Fibroblast of lung (primary cell): ENCODE results near the gene CDH26. TPM values are rescaled to one million over a fixed set of nuclear protein-coding genes. Genes with fewer than 3 reads are reported as not detected.

Experiments used
- DNase-seq, 2 donors: peaks; one replicate each; pipeline versions ENCODE4 v3.0.0 to v3.0.0-alpha.2; 2010; ENCODE audit warnings: low read depth in 2 of 2
- H2AFZ ChIP-seq: 2 replicates; pipeline ENCODE4 v1.5.1; 2012; ENCODE audit warnings: low read length, control low read depth, inconsistent platforms
- H3K27ac ChIP-seq: 2 replicates; pipeline ENCODE4 v1.5.1; 2011; ENCODE audit warnings: low read length, control low read depth; ENCODE audit not compliant: insufficient read depth
- H3K27me3 ChIP-seq: 2 replicates; pipeline ENCODE4 v1.5.1; 2011; ENCODE audit warnings: mild to moderate bottlenecking, low read length; ENCODE audit not compliant: control insufficient read depth, insufficient read depth
- H3K36me3 ChIP-seq: 2 replicates; pipeline ENCODE4 v1.5.1; 2011; ENCODE audit warnings: low read length; ENCODE audit not compliant: control insufficient read depth, insufficient read depth
- H3K4me1 ChIP-seq: 2 replicates; pipeline ENCODE4 v1.5.1; 2011; ENCODE audit warnings: low read length; ENCODE audit not compliant: control insufficient read depth, insufficient read depth; ENCODE audit errors: extremely low read depth
- H3K4me2 ChIP-seq: 2 replicates; pipeline ENCODE4 v1.5.1; 2011; ENCODE audit warnings: low read length, control low read depth; ENCODE audit not compliant: insufficient read depth; ENCODE audit errors: extremely low read depth
- H3K4me3 ChIP-seq, 4 experiments: fragments of 200-600 bp in 1 of 4; sonication (generic) in 1 of 4; replicated peaks in 1 of 4; 2 replicates each; pipeline ENCODE4 v1.5.1; 2011 to 2016; ENCODE audit warnings: low read length in 4 of 4, low read depth in 3 of 4, mild to moderate bottlenecking in 3 of 4, control low read depth in 2 of 4, inconsistent platforms in 1 of 4, mixed read lengths in 1 of 4; ENCODE audit not compliant: insufficient read depth in 1 of 4; ENCODE audit errors: control extremely low read depth in 1 of 4
- H3K79me2 ChIP-seq: 2 replicates; pipeline ENCODE4 v1.5.1; 2012; ENCODE audit warnings: mild to moderate bottlenecking, low read length, inconsistent platforms; ENCODE audit not compliant: control insufficient read depth, insufficient read depth
- H3K9ac ChIP-seq: 2 replicates; pipeline ENCODE4 v1.5.1; 2011; ENCODE audit warnings: mild to moderate bottlenecking, low read length, control low read depth; ENCODE audit not compliant: insufficient read depth
- H3K9me3 ChIP-seq: 2 replicates; pipeline ENCODE4 v1.5.1; 2012; ENCODE audit warnings: low read depth, low read length; ENCODE audit not compliant: control insufficient read depth, insufficient read depth
- H4K20me1 ChIP-seq: 2 replicates; pipeline ENCODE4 v1.5.1; 2011; ENCODE audit warnings: low read length; ENCODE audit not compliant: control insufficient read depth, insufficient read depth; ENCODE audit errors: extremely low read depth
- CTCF ChIP-seq, 2 donors: IDR thresholded peaks in 1 of 2; conservative IDR thresholded peaks in 1 of 2; 1 replicate in 1 of 2; 2 replicates in 1 of 2; pipeline ENCODE4 v1.5.1; 2011 to 2012; ENCODE audit warnings: low read length in 2 of 2, control low read depth in 1 of 2, inconsistent platforms in 1 of 2, low read depth in 1 of 2, mild to moderate bottlenecking in 1 of 2
- EZH2 ChIP-seq: IDR thresholded peaks from 2 replicates; pipeline ENCODE4 v1.5.1; 2012; ENCODE audit warnings: low read length, control low read depth, mild to moderate bottlenecking; ENCODE audit errors: missing control alignments
- polyA plus RNA-seq, 2 donors: library from polyadenylated mRNA; depleted of rRNA in 1 of 2; stranded (reverse) in 1 of 2; unstranded in 1 of 2; fragments of >200 nt; gene quantifications; 2 replicates each; pipeline ENCODE4 v1.2.1, GENCODE V29; 2011 to 2012; ENCODE audit warnings: missing spikeins in 1 of 2
- total RNA-seq: library from RNA; depleted of rRNA; stranded (reverse); fragments of >200 nt; gene quantifications from 2 replicates; pipeline ENCODE4 v1.2.1, GENCODE V29; 2014

CDH26 gene
- total and polyA plus RNA-seq, 2 donors (not counting 1 experiment from before 2014, with no cell fraction given) = 0.12 to 0.50 TPM

- Histone ChIP-seq H3K4me2 (no peak overlapping the region), H3K4me3 (no peak overlapping the region), H3K27me3 (no peaks in the 10 kb centered on the region), H3K27ac (no peak overlapping the region), H2AFZ (peak overlapping the region; percentile 7), H3K9me3 (no peaks in the 10 kb centered on the region), H3K4me1 (no peaks in the 10 kb centered on the region), H3K79me2 (no peaks in the 10 kb centered on the region), H3K9ac (no peak overlapping the region), H3K36me3 (no peaks in the 10 kb centered on the region), H4K20me1 (no peaks in the 10 kb centered on the region)
- peak; percentile 43 to 74 for DNase-seq
- no peak for TF ChIP-seq EZH2
- TF ChIP-seq CTCF (conservative IDR thresholded peaks at IDR 0.05 in 1 of 2, IDR thresholded peaks at IDR 0.05 in 1 of 2; ENCODE audit: low read depth in 1 of 2, low read length in 2 of 2) = peak; percentile 59 to 72
These were observed 9.1 kb upstream of the CDH26 start for GRCh38 chr20:59948828-59949720.

GRCh38 chr20:59949911-59950310 is 8.3 kb upstream of the CDH26 start:
- no peaks in the 10 kb centered on the region for H3K79me2 ChIP-seq
- H3K36me3 ChIP-seq = no peaks in the 10 kb centered on the region
- H3K4me3 ChIP-seq = no peak overlapping the region
- DNase-seq = no peak
- H3K27ac ChIP-seq = no peak overlapping the region
- H3K27me3 ChIP-seq = no peaks in the 10 kb centered on the region
- no peak overlapping the region for H2AFZ ChIP-seq
- H3K4me2 ChIP-seq = no peak overlapping the region
- no peaks in the 10 kb centered on the region for H3K9me3 ChIP-seq
- H3K9ac ChIP-seq = no peak overlapping the region
- H3K4me1 ChIP-seq = no peaks in the 10 kb centered on the region
- H4K20me1 ChIP-seq = no peaks in the 10 kb centered on the region
- no peak for TF ChIP-seq EZH2

GRCh38 chr20:59954718-59955117 is 3.5 kb upstream of the CDH26 start:
- Histone ChIP-seq H3K4me1 (no peaks in the 10 kb centered on the region), H3K9me3 (no peaks in the 10 kb centered on the region), H2AFZ (no peak overlapping the region), H3K27me3 (no peaks in the 10 kb centered on the region), H3K36me3 (no peaks in the 10 kb centered on the region), H3K4me2 (no peak overlapping the region), H3K27ac (no peak overlapping the region), H3K9ac (no peak overlapping the region), H3K4me3 (no peak overlapping the region), H3K79me2 (no peaks in the 10 kb centered on the region), H4K20me1 (no peaks in the 10 kb centered on the region)
- no peak for DNase-seq
- TF ChIP-seq CTCF (conservative IDR thresholded peaks at IDR 0.05 in 1 of 2, IDR thresholded peaks at IDR 0.05 in 1 of 2; ENCODE audit: low read depth in 1 of 2, low read length in 2 of 2) (no peak), EZH2 (no peak)
